Stimulated activated CD8-positive, alpha-beta memory T cell treated with anti-CD3 and anti-CD28 coated beads, Interleukin-12 subunit alpha, Interleukin-12 subunit beta, amount 100 ng/mL, for 4 hours (primary cell): ENCODE results near the gene NRG4.
"Not testable (repeated sequence)": the region's sequence is repeated elsewhere in the genome, so short reads cannot be mapped to it uniquely, and the experiment has no call there.

ENCODE experiments used
- DNase-seq: peaks from one replicate; pipeline ENCODE4 v3.0.0-alpha.2; 2020; ENCODE audit warnings: low read depth

The NRG4 gene

DNA sequence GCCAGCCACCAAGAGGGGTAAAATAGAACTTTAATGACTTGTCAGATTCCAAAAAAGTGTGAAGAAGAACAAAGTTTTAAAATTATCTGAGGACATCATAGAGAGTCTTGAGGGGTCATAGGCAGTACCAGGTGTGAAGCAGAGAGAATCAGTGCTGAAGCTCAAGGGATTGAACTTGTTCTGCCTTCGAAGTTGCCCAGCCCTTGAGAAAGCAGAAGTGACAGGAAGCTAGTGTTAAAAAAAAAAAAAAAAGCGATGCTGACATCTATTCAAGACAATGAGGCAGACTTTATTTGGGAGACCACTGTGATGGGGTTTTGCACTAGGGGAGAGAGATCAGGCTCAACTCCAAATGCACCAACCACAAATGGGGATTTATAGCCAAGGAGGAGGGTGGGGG is 86.8 kb downstream of the NRG4 start:
- no peak for DNase-seq

DNA sequence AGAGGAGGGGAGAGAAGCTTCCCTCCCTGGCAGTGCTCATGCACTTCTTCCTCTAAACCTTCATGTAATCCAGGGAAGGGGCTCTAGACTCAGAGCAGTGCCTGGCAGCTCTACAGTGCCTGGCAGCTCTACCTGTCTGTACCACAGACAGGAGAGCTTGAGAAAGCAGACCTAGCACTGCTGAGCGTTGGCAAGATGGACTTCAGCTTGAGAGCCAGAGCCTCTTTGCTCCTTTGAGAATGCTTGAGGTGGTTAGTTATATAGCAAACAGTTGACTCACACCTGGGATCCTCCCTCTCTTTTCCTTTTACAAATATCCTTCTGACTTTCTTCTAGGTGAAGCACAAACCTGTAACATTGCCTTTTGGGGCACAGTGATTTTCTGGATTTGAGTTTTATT is 87.6 kb downstream of the NRG4 start:
- DNase-seq = no peak

DNA sequence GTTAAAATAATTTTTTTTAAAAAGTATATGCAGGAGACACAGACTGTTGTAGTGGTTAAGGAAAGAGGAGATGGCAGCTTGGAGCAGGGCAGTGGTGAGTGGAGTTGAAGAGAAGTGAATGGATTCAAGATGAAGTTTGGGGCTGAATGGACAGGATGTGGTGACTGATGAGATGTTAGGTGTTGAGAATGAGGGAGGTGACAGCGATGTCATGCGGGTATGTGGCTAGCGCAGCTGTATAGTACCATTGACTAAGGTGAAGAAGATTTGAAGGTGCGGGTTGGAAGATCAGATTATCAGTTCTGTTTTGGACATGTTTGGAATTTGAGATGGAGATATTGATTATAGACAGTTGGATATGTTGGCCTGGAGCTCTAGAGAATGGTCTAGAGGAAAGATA is 88.5 kb downstream of the NRG4 start:
- no peak for DNase-seq

DNA sequence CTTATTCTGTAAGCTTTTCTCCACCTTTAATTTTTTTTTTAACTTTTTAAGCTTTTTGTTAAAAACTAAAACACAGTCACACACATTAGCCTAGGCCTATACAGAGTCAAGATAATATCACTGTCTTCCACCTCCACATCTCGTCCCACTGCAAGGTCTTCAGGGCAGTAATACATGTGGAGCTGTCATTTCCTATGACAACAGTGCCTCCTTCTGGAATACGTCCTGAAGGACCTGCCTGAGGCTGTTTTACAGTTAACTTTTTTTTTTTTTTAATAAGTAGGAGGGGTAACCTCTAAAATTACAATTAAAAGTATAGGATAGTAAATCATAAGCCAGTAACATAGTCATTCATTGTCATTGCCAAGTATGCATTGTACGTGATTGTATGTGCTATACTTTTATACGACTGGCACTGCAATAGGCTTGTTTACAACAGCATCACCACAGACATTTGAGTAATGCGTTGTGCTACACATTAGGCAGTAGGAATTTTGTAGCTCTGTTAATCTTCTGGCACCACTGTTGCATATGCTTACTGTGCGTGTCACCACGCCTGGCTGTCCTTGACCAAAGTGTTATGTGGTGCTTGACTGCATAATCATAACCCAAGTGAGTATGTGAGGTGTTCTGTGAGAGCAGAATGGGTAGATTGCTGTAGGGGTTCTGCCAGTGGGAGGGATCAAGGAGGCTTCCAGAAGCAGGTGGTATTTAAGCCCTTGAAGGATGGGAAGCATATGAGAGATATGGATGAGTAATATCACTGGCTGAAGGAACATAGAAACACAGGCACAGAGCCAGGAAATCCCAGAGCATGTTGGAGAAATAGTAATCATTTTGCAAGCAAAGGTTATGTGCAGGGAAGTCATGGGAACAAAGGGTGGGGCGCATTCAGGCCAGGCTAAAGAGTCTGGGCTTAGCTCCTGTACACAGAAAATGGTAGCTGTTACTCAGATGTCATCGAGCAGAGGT is 90.2 kb downstream of the NRG4 start:
- DNase-seq = no peak

DNA sequence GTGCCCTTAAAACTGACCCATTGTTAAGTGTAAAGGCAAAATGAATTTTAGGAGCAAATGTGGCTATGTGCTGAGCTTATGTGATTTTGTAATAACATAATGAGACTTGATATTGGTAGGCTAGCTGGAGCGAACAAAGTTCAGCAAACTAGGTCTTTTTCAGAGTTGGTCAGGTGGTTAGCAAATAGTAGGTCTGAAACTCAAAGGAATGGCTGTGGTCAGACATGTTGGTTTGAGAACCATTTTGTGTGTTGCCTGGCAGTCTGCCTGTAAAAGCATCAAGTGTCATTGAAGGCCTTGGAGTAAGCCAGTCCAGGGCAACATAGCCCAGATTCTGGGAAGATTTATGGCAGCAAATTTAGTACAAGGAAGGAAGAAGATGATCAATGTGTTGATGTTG is 92.1 kb downstream of the NRG4 start:
- DNase-seq = no peak

DNA sequence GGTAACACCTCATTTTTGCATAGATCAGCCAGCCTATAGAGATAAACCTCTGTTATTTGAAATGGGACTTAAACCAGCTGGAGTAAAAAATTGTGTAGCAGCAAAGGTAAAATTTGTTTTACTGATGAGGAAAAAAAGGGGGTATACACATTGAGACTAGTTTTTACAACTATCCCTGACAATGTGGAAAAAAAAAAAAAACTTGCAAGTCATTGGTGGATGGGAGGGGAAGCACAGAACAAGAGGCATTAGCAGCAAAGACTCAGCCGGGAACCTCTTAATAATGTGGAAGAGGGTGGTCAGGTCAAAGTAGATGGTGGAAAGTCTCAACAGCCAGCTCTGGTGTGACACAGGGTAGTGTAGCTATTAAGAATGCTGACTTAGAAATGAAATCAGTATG is 94.1 kb downstream of the NRG4 start:
- no peak for DNase-seq

DNA sequence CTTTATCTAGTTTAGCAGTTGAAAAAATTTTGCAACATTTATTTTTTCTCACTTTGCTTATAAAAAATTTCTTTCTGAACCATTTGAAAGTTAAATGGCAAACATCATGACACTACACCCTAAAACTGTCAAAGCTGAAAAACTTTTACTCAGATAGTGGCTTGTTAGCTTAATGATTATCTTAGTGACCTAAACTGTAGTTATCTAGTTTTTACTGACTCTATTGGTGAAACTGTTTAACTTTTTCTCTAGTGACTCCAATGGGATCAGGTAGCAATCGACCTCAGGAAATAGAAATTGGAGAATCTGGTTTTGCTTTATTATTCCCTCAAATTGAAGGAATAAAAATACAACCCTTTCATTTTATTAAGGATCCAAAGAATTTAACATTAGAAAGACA is 95.2 kb downstream of the NRG4 start:
- DNase-seq = no peak

DNA sequence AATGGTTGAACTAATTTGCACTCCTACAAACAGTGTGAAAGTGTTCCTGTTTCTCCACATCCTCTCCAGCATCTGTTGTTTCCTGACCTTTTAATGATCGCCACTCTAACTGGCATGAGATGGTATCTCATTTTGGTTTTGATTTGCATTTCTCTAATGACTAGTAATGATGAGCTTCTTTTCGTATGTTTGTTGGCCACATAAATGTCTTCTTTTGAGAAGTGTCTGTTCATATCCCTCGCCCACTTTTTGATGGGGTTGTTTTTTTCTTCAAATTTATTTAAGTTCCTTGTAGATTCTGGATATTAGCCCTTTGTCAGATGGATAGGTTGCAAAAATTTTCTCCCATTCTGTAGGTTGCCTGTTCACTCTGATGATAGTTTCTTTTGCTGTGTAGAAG is 101.9 kb downstream of the NRG4 start:
- not testable (repeated sequence) for DNase-seq

DNA sequence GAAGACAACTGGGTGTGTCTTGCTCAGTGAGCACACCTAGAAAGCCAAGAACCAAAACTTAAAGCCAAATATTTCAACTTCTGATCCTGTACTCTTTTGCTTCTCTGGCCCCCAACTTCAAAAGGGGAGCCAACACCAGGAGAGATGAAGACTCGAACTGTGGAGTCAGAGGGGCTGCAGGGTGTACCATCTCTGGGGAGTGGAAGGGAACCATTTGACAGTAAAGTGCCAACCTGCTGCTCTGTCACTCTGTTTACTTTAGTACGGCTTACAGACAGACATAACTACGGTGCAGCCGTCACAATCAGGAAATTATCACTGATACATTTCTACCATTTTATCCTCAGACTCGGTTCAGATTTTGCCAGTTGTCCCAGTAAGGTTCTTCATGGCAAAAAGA is 107.0 kb downstream of the NRG4 start:
- no peak for DNase-seq

DNA sequence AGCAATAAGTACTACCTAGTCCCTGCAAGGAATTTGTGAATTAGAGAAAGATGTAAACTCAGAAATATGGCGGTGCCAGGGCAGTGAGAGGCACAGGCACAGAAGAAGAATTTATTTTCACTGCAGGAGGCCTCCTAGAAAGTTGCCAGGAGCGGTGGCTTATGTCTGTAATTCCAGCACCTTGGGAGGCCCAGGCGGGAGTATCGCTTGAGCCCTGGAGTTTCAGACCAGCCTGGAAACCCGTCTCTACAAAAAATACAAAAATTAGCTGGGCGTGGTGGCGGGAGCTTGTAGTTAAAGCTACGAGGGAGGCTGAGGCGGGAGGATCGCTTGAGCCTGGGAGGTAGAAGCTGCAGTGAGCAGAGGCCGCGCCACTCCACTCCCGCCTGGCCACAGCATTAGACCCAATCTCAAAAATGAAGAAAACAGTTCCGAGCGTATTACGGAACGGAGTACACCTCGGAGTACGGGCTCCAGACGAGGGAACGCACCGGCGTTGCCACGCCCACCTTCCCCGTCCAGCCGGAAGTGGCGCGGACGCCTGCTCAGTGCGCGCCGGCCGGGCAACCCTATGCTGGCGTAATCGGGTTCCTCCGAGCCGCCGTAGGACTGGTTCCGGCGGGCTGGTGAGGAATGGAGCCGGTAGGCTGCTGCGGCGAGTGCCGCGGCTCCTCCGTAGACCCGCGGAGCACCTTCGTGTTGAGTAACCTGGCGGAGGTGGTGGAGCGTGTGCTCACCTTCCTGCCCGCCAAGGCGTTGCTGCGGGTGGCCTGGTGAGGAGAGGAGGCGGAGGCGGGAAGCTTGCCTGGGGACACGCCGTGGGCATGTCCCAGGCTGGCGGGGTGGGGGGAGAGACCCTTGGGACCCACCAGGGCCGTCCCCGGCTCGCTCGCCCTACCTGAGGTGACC is 108.6 kb downstream of the NRG4 start, which contains the start of gene FBXO22:
Gene FBXO22 (plus strand): TSS at position 548 of the 909 bp plus-strand sequence. CDS start 86 bp downstream, at position 634.
- peak; percentile 80 for DNase-seq

DNA sequence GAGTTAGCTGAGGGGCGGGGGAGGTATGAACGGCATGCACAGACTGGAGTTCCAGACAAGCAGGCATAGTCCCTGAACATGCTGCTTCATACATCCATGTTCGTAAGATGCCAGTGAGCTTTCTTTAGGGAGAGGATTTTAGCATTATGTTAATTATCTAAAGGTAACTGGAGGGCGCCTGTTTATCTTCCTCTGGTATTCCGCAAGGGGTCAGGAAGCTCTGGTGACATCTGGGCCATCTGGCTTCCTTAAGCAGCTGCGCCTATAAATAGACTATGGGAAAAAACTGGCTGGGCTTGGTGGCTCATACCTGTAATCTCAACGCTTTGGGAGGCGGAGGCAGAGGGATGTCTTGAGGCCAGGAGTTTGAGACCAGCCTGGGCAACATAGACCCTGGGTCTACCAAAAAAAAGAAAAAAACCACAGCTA is 110.1 kb downstream of the NRG4 start:
- no peak for DNase-seq

DNA sequence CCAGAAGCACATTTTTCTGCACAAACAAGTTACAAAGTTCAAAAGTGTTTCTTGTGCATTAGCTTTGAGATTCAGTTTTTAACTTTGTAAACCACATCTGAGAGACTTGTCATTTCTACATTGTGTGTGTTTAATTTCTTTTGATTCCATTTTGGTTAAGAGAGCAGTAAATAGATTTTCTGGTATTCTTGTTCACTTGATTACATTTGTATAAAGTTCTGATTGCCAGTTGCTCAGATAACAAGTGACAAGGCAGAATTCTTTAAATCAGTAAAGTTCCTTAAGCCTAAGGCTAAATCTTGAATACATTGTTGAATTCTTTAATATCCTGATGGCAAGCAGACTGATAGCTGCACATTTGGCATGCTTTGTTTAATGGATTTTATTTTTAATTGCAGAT is 111.6 kb downstream of the NRG4 start:
- no peak for DNase-seq

DNA sequence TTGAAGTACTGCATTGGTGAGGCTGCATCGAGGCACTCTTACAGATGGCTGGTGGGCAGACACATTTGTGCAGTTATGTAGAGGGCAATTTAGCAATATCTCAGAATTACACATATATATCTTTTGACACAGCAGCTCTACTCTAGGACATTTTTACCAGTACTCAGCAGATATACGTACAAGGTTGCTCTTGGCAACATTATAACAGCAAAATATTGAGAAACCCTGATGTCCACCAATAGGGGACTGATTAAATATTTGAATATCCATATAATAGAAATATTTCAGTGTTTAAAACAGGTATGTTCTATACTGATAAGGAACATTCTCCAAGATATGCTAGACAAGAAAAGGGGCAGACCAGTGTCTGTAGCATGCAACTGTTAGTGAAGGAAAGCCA is 116.5 kb downstream of the NRG4 start:
- no peak for DNase-seq

DNA sequence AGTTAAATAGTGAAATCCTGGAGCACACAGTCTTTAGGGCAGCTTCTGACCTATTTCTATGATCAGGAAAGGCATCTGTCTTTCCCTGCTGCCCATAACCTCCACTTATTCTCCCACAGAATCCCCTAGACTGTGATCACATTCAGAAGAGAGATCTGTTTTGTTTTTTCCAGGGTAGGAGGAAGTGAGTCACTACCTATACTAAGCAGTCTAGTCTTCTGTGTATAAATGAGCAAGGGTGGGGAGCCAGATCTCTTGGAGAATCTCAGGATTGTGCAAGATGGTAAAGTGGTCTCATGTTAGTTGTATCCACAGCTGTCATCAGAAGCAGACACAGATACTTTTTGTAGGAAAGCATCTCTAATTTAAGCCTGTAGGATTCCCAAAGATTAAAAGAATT is 120.3 kb downstream of the NRG4 start:
- no peak for DNase-seq
